Activated CD8-positive, alpha-beta memory T cell treated with anti-CD3 and anti-CD28 coated beads, Interleukin-2, amount 50 U/mL, for 1 hour (primary cell): ENCODE measurements around the gene MAP3K5.

Source experiments
- DNase-seq: peaks from one replicate; pipeline ENCODE4 v3.0.0-alpha.2; 2020; ENCODE audit errors: extremely low read depth

Gene MAP3K5

GRCh38 chr6:136579800-136580199, 212.5 kb downstream of the MAP3K5 start:
- no peak for DNase-seq

GRCh38 chr6:136576821-136577220, 215.5 kb downstream of the MAP3K5 start:
- no peak for DNase-seq

GRCh38 chr6:136571496-136571895, 220.8 kb downstream of the MAP3K5 start:
- DNase-seq, result no peak

- no peak for DNase-seq
Measured at GRCh38 chr6:136571065-136571464, 221.2 kb downstream of the MAP3K5 start.

GRCh38 chr6:136568129-136568528, 224.1 kb downstream of the MAP3K5 start:
- DNase-seq, result no peak

- no peak for DNase-seq
Measured at GRCh38 chr6:136567688-136568087, 224.6 kb downstream of the MAP3K5 start.

GRCh38 chr6:136566851-136567250, 225.4 kb downstream of the MAP3K5 start:
- DNase-seq, result no peak

GRCh38 chr6:136566007-136566487, 226.2 kb downstream of the MAP3K5 start:
- DNase-seq, result no peak

GRCh38 chr6:136564180-136564579, 228.1 kb downstream of the MAP3K5 start:
- no peak for DNase-seq

- DNase-seq, result no peak
Measured at GRCh38 chr6:136563386-136564152, 228.7 kb downstream of the MAP3K5 start.

- no peak for DNase-seq
Measured at GRCh38 chr6:136562211-136562610, 230.1 kb downstream of the MAP3K5 start.

GRCh38 chr6:136553166-136553787, 239.0 kb downstream of the MAP3K5 start:
- no peak for DNase-seq

- no peak for DNase-seq
Measured at GRCh38 chr6:136552054-136552453, 240.2 kb downstream of the MAP3K5 start.

- no peak for DNase-seq
Measured at GRCh38 chr6:136551103-136551502, 241.2 kb downstream of the MAP3K5 start.

GRCh38 chr6:136550330-136551071, 241.8 kb downstream of the MAP3K5 start, which contains the start of gene MAP7:
MAP7 (minus strand) TSS chr6:136550422; CDS start chr6:136550408, 14 bp downstream.
- DNase-seq, result no peak

GRCh38 chr6:136550045-136550329, 242.3 kb downstream of the MAP3K5 start:
- DNase-seq, result no peak

GRCh38 chr6:136549300-136550044, 242.8 kb downstream of the MAP3K5 start:
- no peak for DNase-seq

GRCh38 chr6:136548582-136549299, 243.5 kb downstream of the MAP3K5 start:
- no peak for DNase-seq

GRCh38 chr6:136547871-136548270, 244.4 kb downstream of the MAP3K5 start:
- DNase-seq, result no peak

- no peak for DNase-seq
Measured at GRCh38 chr6:136547336-136547735, 244.9 kb downstream of the MAP3K5 start.

GRCh38 chr6:136546331-136546730, 245.9 kb downstream of the MAP3K5 start:
- DNase-seq, result no peak
